ENCODE results near the gene SNX15.
"Not testable (repeated sequence)": the region's sequence is repeated elsewhere in the genome, so short reads cannot be mapped to it uniquely, and the experiment has no call there.

The SNX15 gene

DNA sequence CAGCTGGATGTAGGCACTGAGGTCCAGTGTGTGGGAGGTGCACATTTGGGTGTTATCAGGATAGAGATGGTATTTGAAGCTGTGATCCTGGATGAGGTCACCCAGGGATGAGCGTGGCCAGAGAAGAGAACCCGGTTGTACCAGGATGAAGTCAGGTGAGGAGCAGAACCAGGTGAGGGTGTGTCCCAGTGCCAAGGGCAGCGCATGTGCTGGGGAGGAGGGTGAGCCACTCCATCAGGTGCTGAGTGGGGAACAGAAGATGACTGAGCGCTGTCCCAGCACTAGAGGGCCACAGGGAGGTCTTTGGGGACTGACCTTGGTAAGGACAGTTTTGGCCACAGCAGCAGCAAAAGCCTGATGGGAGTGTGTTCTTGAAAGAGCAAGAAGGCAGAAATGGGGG is 10.5 kb upstream of the SNX15 start:
- DNase-seq (ENCODE audit: low spot score), result no peak

DNA sequence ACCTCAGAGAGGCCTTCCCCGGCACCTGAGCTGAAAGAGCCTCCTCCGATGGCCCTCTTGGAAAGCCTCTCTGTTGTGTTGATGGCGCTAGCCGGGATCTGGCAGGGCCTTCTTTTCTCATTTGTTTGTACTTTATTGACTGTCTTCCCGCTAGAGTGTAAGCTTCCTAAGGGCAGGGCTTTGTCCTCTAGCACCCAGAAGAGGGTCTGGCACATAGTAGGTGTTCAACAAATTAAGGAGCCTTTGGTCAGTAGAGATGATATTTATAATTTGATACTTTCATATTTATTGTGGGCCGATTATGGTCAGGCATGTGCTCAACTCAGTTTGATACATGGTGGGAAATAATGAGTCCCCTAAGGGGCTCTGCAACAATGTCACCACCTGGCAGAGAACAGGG is 9.3 kb upstream of the SNX15 start:
- DNase-seq (ENCODE audit: low spot score), result no peak

DNA sequence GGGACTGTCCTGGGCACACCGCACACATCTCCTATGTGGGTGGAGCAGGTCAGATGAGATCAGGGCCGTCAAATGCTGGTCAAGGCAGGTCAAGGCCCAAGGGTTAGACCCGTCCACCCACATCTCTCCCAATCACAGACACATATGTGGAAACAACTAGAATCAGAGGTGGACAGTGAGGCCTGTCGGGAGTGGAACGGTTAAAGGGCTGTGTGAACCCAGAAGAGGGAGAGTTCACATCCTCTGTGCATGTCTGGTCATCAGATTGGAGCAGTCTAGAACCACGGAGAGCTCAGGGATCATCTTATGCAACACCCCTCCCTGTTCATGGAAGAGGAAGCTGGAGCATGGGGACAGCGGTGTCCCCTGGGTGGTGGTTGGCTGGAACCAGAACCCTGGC is 7.4 kb upstream of the SNX15 start:
- no peak for DNase-seq (ENCODE audit: low spot score)

DNA sequence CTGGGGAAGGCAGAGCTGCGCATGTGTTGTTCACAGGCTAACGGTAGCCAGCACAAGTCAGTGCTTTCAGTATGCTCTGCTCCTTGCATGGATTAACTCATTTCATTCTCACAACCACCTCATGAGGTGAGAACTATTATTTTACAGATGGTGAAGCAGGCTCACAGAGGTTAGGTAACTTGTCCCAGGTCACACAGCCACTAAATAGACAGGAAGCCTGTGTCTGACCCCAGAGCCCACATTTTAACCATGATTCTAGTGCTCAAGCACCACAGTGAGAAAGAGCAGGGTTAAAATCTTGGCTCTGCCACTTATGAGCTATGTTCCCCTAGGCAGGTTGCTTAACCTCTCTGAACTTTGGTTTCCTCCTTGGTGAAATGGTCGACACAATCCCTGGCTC is 6.2 kb upstream of the SNX15 start:
- no peak for DNase-seq (ENCODE audit: low spot score)

DNA sequence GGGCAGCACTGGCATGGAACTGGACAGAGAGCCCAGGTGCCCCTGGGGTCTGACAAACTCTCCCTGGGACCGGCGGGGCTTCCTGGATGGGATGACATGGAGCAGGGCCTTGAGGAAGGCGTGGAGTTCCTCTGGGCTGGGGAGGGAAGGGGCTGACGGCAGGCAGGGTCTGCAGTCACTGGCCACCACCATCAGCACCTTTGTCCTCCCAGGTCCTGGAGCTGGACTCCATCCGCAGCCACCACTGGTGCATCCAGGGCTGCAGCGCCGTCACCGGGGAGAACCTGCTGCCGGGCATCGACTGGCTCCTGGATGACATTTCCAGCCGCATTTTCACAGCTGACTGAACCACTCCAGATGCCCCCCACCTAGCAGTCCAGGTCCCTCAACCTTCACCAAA is 5.7 kb upstream of the SNX15 start:
- no peak for DNase-seq (ENCODE audit: low spot score)

DNA sequence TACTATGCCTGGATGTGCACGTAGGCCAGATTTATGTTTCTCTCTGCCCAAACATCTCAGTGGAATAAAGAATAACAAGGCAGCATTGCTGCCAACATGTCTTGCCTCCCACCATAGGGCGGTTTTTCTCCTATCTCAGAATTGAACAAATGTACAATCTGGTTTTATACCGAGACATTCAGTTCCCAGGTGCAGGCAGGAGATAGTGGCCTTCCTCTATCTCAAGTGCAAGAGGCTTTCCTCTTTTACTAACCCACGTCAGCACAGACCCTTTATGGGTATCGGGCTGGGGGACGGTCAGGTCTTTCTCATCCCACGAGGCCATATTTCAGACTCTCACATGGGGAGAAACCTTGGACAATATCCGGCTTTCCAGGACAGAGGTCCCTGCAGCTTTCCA is 3.7 kb upstream of the SNX15 start:
- DNase-seq (ENCODE audit: low spot score), result not testable (repeated sequence)

DNA sequence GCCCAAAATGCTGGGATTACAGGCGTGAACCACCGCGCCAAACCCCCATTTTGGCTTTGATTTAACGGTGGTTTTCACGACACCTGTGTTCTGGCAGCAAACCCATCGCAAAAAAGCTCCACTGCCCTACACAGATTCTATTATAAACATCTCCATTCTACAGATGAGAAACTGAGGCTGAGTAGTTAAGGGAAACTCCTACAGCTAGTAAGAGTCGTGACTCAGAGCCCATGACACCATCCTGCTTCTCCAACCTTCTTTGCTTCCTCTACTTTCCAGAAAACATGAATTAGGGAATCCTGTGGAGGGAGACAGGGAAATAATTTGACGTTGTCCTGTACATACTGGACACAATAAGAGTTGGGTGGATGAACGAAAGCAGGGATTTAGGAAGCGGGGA is 429 bp upstream of the SNX15 start:
- DNase-seq (ENCODE audit: low spot score), result no peak

DNA sequence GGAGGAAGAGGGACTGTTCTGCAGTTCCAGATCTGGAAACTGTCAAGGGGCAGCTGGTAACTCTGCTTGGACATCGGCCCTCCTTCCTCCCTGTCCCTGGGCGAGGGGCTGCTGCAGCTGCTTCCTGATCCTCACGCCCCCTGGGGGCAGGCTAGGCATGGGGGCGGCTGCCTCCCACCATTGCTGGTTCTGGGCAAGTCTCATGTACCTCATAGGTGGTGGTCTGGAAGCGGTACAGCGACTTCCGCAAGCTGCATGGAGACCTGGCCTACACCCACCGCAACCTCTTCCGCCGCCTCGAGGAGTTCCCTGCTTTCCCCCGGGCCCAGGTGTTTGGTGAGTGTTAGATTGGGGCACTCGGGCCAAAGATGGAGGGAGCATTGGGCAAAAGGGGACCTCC is 5.0 kb downstream of the SNX15 start:
- no peak for DNase-seq (ENCODE audit: low spot score)

DNA sequence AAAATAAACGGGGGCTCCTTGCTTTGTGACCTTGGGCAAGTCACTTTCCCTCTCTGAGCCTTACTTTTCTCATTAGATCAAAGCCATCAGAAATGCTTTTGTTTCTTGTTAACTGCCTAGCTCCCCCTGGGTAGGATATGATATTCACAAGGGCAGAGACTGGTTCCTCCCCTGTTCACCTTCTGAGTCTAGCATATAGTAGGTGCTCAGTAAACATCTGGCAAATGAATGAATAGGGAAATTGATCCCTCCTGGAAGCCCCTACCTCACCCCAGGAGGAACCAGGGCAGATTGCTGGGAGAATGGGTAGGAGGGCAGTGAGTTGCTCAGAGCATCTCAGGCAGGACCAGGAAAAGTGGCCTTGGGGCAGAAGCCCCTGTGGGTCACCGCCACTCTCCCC is 7.2 kb downstream of the SNX15 start:
- no peak for DNase-seq (ENCODE audit: low spot score)

DNA sequence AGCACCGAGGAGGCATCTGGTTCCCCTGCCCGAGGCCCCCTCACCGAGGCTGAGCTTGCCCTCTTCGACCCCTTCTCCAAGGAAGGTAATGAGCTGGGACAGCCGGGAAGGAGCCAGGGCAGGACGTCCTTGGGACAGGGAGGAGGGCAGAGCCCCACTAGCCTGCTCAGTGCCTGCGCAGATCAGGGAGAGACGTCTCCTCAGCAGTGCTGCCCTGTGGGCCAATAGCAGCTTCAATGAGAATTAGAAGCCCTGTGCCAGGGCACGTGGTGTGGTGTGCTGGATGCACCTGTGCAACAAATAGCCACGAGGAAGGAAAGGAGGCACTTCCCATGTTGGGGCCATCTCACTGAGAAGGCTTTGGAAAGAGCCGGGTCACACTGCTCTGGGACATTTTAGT is 8.3 kb downstream of the SNX15 start:
- no peak for DNase-seq (ENCODE audit: low spot score)

DNA sequence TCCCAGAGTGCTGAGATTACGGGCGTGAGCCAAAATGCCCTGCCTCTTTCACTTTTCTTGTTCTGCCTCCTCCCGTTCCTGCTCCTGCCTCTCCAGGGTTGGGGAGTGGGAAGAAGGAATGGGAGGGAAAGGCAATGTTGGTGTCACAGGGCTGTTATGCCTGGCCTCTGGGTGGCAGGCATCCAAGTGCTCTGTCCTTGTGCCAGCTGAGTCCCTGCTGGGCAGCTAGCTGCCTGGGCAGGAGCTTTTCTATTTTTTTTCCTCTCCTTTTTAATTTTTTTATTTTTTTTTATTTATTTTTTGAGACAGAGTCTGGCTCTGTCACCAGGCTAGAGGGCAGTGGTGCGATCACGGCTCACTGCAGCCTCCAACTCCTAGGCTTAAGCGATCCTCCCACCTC is 9.7 kb downstream of the SNX15 start:
- no peak for DNase-seq (ENCODE audit: low spot score)

DNA sequence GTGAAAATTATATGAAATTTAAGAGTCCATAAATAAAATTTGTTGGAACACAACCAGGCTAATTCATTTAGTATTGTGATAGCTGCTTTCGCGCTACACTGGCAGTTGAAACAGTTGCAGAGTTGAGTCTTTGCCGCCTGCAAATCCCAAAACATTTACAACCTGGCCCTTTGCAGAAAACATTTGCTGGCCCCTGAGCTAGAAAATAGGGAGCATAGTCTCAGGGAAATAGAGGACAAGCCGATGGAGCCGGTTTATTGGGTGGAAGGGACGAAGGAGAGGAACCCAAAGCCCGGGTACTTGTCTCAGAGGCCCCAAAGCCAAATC is 13.2 kb downstream of the SNX15 start:
- no peak for DNase-seq (ENCODE audit: low spot score)

DNA sequence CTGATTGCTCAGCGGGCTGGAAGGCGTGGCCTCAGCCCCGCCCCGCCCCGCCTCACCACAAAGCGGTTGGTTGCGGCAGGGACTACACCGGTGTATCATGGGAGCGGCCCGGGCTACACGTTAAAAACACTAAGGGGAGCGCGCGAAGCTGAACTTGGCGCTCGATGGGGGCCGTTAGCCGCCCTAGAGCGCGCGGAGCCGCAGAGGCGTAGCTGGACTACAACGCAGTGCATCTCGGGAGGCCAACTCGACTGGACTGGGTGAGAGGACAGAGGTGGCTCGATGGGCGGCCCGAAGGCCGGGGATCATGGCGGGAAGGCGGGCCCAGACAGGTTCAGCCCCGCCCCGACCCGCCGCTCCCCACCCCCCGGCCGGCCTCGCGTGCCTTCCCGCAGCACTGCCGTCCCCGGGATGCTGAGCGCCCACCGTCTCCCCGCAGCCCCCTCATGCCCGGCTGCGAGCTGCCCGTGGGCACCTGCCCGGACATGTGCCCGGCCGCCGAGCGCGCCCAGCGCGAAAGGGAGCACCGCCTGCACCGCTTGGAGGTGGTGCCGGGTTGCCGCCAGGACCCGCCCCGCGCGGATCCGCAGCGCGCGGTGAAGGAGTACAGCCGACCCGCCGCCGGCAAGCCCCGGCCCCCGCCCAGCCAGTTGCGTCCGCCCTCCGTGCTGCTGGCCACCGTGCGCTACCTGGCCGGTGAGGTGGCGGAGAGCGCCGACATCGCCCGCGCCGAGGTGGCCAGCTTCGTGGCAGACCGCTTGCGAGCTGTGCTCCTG is 13.8 kb downstream of the SNX15 start, which contains the start of gene SAC3D1:
SAC3D1 (plus strand) TSS at position 364 of the 776 bp plus-strand sequence; CDS start at position 447, 83 bp downstream.
- DNase-seq (ENCODE audit: low spot score), result peak; percentile 95

DNA sequence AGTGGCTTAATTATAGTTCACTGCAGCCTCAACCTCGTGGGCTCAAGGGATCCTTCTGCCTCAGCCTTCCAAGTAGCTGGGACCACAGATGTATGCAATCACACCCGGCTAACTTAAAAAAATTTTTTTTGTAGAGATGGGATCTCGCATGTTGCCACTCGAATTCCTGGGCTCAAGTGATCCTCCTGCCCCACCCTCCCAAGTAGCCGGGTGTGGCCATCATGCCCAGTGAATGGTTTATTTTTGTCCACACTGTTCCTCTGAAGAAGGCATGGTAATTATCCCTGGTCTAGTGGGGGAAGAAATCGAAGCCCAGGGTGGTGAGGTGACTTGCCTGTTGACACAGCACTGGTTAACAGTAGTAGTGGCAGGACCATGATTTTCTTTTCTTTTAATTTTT is 15.7 kb downstream of the SNX15 start:
- no peak for DNase-seq (ENCODE audit: low spot score)

DNA sequence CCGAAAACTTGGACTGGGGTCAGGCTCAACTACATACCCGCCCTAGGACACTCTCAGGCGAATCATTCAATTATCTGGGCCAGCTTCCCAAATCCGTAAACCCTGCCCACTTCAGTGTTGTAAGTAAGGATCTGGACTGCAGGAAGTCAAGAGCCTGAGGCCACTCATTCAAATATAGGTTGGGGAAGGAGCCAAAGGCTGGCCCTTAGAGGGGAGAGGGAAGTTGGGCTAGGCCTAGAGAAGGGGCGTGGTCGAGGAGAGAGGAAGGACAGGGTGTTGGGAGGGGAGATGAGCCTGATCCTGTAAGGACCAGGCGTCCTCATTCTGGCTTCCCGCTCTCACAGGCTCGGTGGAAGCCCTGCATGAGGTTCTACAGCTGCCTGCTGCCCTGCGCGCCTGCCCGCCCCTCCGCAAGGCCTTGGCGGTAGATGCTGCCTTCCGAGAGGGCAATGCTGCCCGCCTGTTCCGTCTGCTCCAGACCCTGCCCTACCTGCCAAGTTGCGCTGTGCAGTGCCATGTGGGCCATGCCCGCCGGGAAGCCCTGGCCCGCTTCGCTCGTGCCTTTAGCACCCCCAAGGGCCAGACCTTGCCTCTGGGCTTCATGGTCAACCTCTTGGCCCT is 16.8 kb downstream of the SNX15 start:
- no peak for DNase-seq (ENCODE audit: low spot score)

DNA sequence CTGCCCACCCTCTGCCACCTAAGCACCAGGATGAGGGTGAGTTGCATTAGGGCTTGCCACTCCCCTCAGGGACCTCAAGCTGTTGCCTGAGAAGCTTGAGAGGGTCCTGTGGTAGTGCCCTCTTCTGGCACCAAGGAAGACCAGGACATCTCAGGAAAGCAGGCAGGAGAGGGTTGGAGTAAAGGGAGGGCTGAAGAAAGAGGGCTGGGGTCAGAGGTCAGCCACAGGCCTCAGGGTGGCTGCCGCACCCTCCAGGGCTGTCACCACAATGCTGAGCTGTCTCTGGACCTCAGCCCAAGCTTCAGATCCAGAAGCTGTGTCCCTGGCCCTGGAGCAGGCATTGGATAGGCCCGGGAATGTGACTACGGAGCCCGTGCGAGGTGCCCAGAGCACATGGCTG is 17.8 kb downstream of the SNX15 start:
- no peak for DNase-seq (ENCODE audit: low spot score)

DNA sequence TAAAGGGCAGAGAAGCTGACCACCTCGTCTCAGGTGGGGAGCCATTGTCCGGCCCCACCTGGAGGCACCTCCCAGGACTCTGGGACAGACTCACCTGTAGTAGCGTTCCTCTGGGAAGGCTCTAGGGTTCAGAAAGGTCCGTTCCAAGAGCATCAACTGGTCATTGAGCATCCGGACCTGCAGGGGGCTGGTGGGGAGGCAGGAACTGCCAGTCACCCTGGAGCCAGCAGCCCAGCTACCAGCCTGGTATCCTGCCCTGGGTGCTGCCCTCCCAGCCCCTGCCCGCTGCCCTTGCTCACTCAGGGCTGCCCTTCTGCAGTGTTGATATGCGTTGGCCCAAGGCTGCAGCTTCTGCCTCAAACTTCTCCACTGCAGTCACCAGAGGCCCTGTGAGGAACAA is 18.5 kb downstream of the SNX15 start:
- no peak for DNase-seq (ENCODE audit: low spot score)

DNA sequence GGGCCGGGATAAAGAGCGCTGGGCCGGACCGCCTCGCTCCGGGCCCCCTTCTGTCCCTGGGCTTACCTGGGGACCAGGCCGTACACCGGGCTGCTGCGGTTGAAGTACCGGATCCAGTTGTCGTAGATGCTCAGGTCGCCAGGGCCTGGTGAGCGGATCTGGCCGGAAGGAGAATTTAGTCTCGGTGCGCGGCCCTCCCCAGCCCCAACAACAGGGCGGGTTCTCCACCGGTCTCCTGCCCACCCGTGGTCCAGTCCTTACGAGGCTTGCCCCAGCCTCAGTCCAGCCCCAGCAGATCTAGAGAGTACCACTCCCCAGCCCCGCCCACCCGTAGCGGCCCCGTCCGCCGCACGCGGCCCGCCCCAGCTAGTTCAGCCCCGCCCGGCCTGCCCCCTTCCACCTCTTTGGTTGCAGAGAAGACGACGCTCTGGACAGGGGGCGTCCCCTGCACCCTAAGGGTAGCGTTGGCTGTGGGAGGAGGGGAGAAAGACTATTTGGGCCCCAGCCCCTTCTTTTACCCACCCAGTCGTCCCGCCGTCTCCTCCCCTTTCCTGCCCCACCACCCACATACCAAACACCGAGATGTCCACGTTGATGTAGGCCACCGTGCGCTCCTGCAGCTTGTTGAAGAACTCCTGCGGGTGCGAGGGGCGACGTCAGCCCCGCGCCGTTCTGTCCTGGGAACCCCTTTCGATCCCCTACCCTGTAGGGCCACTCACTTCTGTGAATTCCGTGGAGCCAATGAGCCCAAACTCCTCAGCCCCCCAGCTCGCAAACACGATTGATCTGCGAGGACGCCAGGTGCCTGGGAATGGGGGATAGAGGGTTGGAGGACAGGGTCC is 20.6 kb downstream of the SNX15 start:
- no peak for DNase-seq (ENCODE audit: low spot score)

DNA sequence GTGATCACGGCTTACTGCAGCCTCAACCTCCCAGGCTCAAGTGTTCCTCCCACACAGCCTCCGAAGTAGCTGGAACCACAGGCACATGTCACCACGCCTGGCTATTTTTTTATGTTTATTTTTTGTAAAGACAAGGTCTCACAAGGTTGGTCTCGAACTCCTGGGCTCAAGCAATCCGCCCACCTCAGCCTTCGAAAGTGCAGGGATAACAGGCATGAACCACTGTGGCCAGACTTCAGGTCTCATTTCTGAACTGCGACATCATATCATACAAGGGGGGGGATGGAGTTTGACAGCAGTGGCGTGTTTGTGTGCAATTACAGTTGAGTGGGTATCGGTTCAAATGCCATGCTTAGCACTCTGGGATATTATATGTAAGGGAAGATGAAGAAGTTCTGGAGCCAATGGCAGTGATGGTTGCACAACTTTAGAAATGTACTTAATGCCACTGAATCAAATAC is 24.2 kb downstream of the SNX15 start:
- no peak for DNase-seq (ENCODE audit: low spot score)

DNA sequence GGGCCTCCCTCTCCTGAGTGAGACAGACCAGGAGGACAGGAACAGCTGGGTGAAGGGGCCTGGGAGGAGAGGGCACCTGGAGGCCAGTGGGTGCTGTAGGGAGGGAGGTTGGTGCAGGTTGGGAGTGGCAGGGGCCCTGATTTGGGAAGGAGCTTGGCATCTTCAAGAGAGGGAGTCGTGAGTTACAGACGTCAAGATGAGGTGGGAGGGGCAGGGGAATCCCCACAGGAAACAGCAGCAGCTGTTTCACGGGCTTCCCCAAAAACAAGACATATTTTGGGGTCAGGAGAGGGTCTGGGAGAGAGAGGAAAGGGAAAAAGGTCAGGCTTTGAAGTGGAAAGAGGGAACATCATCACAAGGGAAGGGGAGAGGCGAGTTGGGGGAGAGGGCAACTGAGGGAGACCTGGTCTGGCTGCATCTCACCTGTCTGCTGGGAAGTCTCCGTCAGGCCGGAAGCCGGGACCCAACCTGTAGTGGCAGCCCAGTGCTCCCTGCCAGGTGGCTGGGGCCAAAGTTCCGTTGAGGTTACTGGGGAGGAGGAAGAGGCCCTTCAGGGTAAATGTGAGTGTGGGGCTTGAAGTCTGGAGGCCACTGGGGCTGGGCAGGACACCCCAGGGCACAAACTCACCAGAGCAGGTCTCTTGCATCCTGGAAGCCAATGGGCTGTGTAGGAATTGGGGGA is 26.7 kb downstream of the SNX15 start:
- DNase-seq (ENCODE audit: low spot score), result no peak

DNA sequence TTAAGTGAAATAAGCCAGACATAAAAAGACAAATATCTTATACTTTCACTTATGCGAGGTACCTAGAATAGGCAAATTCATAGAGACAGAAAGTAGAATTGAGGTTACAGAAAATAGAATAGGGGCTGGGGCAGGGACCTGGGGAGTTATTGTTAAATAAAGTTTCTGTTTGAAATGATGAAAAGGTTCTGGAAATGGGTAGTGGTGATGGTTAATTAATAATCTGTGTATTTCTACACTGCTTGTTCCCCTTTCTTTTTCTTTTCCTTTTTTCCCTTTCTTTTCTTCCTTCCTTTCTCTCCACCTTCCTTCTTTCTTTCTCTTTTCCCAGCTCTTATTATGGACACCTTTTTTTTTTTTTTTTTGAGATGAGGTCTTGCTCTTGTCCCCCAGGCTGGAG is 28.3 kb downstream of the SNX15 start:
- no peak for DNase-seq (ENCODE audit: low spot score)

DNA sequence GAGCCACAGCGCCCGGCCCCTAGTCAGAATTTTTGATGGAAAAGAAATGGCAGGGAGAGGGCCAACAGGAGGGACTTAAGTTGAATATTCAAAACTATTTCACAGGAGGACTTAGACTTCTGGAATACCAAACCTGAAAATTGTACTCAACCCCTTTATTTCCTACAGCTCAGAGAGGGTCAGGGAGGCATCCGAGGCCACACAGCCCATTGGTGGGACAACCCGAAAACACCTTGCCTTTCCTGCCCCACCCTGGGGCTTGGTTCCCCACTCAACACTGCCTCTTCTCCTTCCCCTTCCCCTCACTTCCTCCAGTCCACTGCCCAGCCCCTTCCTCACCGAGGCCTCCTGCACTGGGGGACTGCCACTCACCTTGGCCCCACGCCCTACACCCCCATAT is 29.8 kb downstream of the SNX15 start:
- DNase-seq (ENCODE audit: low spot score), result no peak

DNA sequence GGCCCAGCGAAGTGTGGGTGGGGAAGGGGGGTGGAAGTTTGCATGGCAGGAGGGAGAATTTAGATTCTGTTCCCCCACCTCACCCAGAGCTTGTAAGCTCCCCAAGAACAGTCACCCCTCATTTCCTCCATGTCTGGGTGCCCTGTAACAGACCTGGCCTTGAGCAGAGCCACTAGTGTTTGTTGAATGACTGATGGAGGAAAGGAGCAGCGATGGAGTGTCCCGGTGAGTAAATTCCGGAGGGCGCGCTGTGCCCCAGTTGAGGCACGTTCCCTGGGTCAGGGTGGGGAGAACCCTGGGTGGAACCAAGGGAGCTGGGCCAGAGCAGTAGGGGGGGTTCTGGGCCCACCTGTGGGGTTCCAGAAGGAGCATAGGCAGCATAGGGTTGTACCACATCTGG is 30.3 kb downstream of the SNX15 start:
- no peak for DNase-seq (ENCODE audit: low spot score)

Data from COLO829 (cell line).